Liver (tissue), 9 donors: ENCODE data around the gene TSPAN15. TPM values are rescaled to one million over a fixed set of nuclear protein-coding genes. Genes with fewer than 3 reads are reported as not detected.

ENCODE experiments used
- DNase-seq: peaks from one replicate; pipeline ENCODE4 v3.0.0-alpha.2; 2017; ENCODE audit warnings: low spot score
- H3K27ac ChIP-seq, 2 donors: one replicate each; pipeline ENCODE4 v1.7.0; 2013; ENCODE audit warnings: inconsistent platforms in 2 of 2, low read length in 2 of 2, control low read depth in 1 of 2, low read depth in 1 of 2, mild to moderate bottlenecking in 1 of 2
- H3K27me3 ChIP-seq, 4 donors: one replicate each; pipeline versions ENCODE4 v1.6.1 to v1.7.0; 2013; ENCODE audit warnings: low read length in 3 of 4, inconsistent platforms in 1 of 4, mild to moderate bottlenecking in 1 of 4, moderate library complexity in 1 of 4; ENCODE audit not compliant: control insufficient read depth in 4 of 4, insufficient read depth in 4 of 4
- H3K36me3 ChIP-seq, 4 donors: one replicate each; pipeline versions ENCODE4 v1.6.1 to v1.7.0; 2013; ENCODE audit warnings: low read length in 3 of 4, mild to moderate bottlenecking in 3 of 4, low read depth in 1 of 4, moderate library complexity in 1 of 4; ENCODE audit not compliant: control insufficient read depth in 4 of 4, insufficient read depth in 3 of 4
- H3K4me1 ChIP-seq, 4 donors: one replicate each; pipeline versions ENCODE4 v1.6.1 to v1.7.0; 2013; ENCODE audit warnings: low read length in 3 of 4, mild to moderate bottlenecking in 3 of 4, moderate library complexity in 1 of 4; ENCODE audit not compliant: control insufficient read depth in 4 of 4, insufficient read depth in 4 of 4
- H3K4me3 ChIP-seq, 3 donors: one replicate each; pipeline versions ENCODE4 v1.6.1 to v1.7.0; 2013; ENCODE audit warnings: low read length in 3 of 3, control low read depth in 1 of 3, low read depth in 1 of 3, mild to moderate bottlenecking in 1 of 3
- H3K9ac ChIP-seq, 2 donors: one replicate each; pipeline ENCODE4 v1.7.0; 2013; ENCODE audit warnings: low read length in 2 of 2, mild to moderate bottlenecking in 2 of 2, moderate library complexity in 2 of 2, control low read depth in 1 of 2, low read depth in 1 of 2
- H3K9me3 ChIP-seq, 4 donors: one replicate each; pipeline versions ENCODE4 v1.6.1 to v1.7.0; 2013; ENCODE audit warnings: low read length in 3 of 4; ENCODE audit not compliant: control insufficient read depth in 4 of 4
- CTCF ChIP-seq: fragments of 150-350 bp; IDR thresholded peaks from 2 replicates; pipeline ENCODE4 v1.5.1; 2017; ENCODE audit warnings: improper control_type of control experiment, low read depth, low read length; ENCODE audit not compliant: missing input control
- EGR1 ChIP-seq, 2 donors: IDR thresholded peaks; 2 replicates each; pipeline ENCODE4 v1.6.1; 2016 to 2018; ENCODE audit warnings: antibody characterized with exemption in 2 of 2, low read depth in 2 of 2
- FOXA1 ChIP-seq: IDR thresholded peaks from 2 replicates; pipeline ENCODE4 v1.6.1; 2016; ENCODE audit warnings: antibody characterized with exemption
- FOXA2 ChIP-seq: IDR thresholded peaks from 2 replicates; pipeline ENCODE4 v1.6.1; 2016; ENCODE audit warnings: antibody characterized with exemption
- GABPA ChIP-seq, 2 donors: IDR thresholded peaks in 1 of 2; conservative IDR thresholded peaks in 1 of 2; 2 replicates each; pipeline ENCODE4 v1.6.1; 2016; ENCODE audit warnings: antibody characterized with exemption in 2 of 2, mild to moderate bottlenecking in 1 of 2, moderate library complexity in 1 of 2
- HNF4A ChIP-seq, 2 donors: conservative IDR thresholded peaks; 2 replicates each; pipeline ENCODE4 v1.6.1; 2016; ENCODE audit warnings: antibody characterized with exemption in 2 of 2, mild to moderate bottlenecking in 2 of 2
- HNF4G ChIP-seq: IDR thresholded peaks from 2 replicates; pipeline ENCODE4 v1.6.1; 2016; ENCODE audit warnings: antibody characterized with exemption
- JUND ChIP-seq, 2 donors: IDR thresholded peaks; 2 replicates each; pipeline ENCODE4 v1.6.1; 2016; ENCODE audit warnings: antibody characterized with exemption in 2 of 2
- NR2F2 ChIP-seq: IDR thresholded peaks from 2 replicates; pipeline ENCODE4 v1.6.1; 2016; ENCODE audit warnings: antibody characterized with exemption
- RAD21 ChIP-seq, 2 donors: IDR thresholded peaks; 2 replicates each; pipeline ENCODE4 v1.6.1; 2016; ENCODE audit warnings: antibody characterized with exemption in 2 of 2, mild to moderate bottlenecking in 2 of 2
- REST ChIP-seq: IDR thresholded peaks from 2 replicates; pipeline ENCODE4 v1.6.1; 2016; ENCODE audit warnings: antibody characterized with exemption, mild to moderate bottlenecking
- RXRA ChIP-seq, 2 donors: IDR thresholded peaks; 2 replicates each; pipeline ENCODE4 v1.6.1; 2017 to 2018; ENCODE audit warnings: antibody characterized with exemption in 2 of 2, mild to moderate bottlenecking in 1 of 2
- SP1 ChIP-seq: IDR thresholded peaks from 2 replicates; pipeline ENCODE4 v1.6.1; 2018; ENCODE audit warnings: antibody characterized with exemption, mild to moderate bottlenecking
- TAF1 ChIP-seq: conservative IDR thresholded peaks from 2 replicates; pipeline ENCODE4 v1.6.1; 2016; ENCODE audit warnings: antibody characterized with exemption, mild to moderate bottlenecking
- YY1 ChIP-seq: IDR thresholded peaks from 2 replicates; pipeline ENCODE4 v1.6.1; 2016; ENCODE audit warnings: antibody characterized with exemption, mild to moderate bottlenecking
- WGBS: extraction: QIAGEN DNeasy Blood & Tissue Kit; methylation state at CpG from one replicate; pipeline ENCODE4 v1.1.7; 2013; 5-methylcytosine and 5-hydroxymethylcytosine counted together
- polyA plus RNA-seq, 2 donors: library from polyadenylated mRNA; stranded (reverse) in 1 of 2; unstranded in 1 of 2; fragments of 200-250 nt in 1 of 2; fragments of >200 nt in 1 of 2; fragmentation: Nextera tagmentation in 1 of 2; extraction: Ambion mirVana in 1 of 2; gene quantifications; one replicate each; pipeline versions ENCODE4 v1.2.1 to v1.2.3, GENCODE V29; 2013 to 2015
- total RNA-seq, 2 donors: library from RNA; depleted of rRNA; stranded (reverse); fragments of >200 nt; gene quantifications; one replicate each; pipeline ENCODE4 v1.2.3, GENCODE V29; 2014
- TF ChIP-seq, protein P1 (sequence below): IDR thresholded peaks from 2 replicates; pipeline ENCODE4 v1.6.1; 2016; ENCODE audit warnings: antibody characterized with exemption
- TF ChIP-seq, protein P2 (sequence below): IDR thresholded peaks from 2 replicates; pipeline ENCODE4 v1.6.1; 2016; ENCODE audit warnings: antibody characterized with exemption
- TF ChIP-seq, protein P3 (sequence below): IDR thresholded peaks from 2 replicates; pipeline ENCODE4 v1.6.1; 2016; ENCODE audit warnings: antibody characterized with exemption
- donor health status: healthy.
- donor health status: healthy.
- donor health status: healthy.
- donor health status: healthy.
- donor health status: healthy.

Gene TSPAN15
- total and polyA plus RNA-seq, 4 donors: 2.0 to 4.3 (median 3.3) TPM

DNA sequence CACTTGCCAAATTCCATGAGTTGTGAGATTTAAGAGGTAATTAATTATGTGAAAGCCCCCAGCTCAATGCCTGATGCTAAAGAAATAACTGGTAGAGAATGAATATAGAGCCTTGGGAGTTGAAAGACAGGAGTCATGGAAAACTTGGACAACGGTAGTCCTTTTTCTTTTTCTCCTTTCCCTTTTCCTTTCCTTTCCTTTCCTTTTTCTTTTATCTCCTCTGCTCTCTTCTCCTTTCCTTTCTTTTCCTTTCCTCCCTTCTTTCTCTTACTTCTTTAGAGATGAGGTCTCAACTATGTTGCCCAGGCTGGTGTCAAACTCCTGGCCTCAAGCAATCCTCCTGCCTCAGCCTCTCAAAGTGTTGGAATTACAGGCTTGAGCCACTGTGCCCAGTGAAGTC, 7.9 kb upstream of the TSPAN15 start:
- TF ChIP-seq SP1: no peak
- TF ChIP-seq EGR1 (IDR thresholded peaks at IDR 0.05; ENCODE audit: low read depth in 2 of 2): no peak
- TF ChIP-seq CTCF: no peak
- TF ChIP-seq TAF1: no peak
- no peak for TF ChIP-seq FOXA1
- no peak for TF ChIP-seq JUND (IDR thresholded peaks at IDR 0.05)
- no peak for TF ChIP-seq RAD21 (IDR thresholded peaks at IDR 0.05)
- TF ChIP-seq, protein P1, sequence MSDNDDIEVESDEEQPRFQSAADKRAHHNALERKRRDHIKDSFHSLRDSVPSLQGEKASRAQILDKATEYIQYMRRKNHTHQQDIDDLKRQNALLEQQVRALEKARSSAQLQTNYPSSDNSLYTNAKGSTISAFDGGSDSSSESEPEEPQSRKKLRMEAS: no peak
- no peak for TF ChIP-seq HNF4G
- no peak for TF ChIP-seq YY1
- TF ChIP-seq REST: no peak
- TF ChIP-seq NR2F2: no peak
- TF ChIP-seq HNF4A (conservative IDR thresholded peaks at IDR 0.05): no peak
- no peak for TF ChIP-seq GABPA (IDR thresholded peaks at IDR 0.05 in 1 of 2, conservative IDR thresholded peaks at IDR 0.05 in 1 of 2)
- TF ChIP-seq, protein P2, sequence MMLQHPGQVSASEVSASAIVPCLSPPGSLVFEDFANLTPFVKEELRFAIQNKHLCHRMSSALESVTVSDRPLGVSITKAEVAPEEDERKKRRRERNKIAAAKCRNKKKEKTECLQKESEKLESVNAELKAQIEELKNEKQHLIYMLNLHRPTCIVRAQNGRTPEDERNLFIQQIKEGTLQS: no peak
- TF ChIP-seq FOXA2: no peak
- TF ChIP-seq, protein P3, sequence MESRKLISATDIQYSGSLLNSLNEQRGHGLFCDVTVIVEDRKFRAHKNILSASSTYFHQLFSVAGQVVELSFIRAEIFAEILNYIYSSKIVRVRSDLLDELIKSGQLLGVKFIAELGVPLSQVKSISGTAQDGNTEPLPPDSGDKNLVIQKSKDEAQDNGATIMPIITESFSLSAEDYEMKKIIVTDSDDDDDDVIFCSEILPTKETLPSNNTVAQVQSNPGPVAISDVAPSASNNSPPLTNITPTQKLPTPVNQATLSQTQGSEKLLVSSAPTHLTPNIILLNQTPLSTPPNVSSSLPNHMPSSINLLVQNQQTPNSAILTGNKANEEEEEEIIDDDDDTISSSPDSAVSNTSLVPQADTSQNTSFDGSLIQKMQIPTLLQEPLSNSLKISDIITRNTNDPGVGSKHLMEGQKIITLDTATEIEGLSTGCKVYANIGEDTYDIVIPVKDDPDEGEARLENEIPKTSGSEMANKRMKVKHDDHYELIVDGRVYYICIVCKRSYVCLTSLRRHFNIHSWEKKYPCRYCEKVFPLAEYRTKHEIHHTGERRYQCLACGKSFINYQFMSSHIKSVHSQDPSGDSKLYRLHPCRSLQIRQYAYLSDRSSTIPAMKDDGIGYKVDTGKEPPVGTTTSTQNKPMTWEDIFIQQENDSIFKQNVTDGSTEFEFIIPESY: no peak
- TF ChIP-seq RXRA (IDR thresholded peaks at IDR 0.05): no peak
- 90% methylated on average over 1 of the region's 1 CpG for WGBS

More for the DNA sequence above, 7.9 kb upstream of the TSPAN15 start:
- no peak for DNase-seq
- Histone ChIP-seq H3K9me3 (no peaks in the 10 kb centered on the region), H3K9ac (no peak overlapping the region), H3K27me3 (no peaks in the 10 kb centered on the region), H3K4me1 (peaks cover 0 to 4% (median 0%) of the 10 kb centered on the region in 4 donors), H3K4me3 (no peak overlapping the region), H3K27ac (no peak overlapping the region), H3K36me3 (no peaks in the 10 kb centered on the region)
